NT2/D1 (cell line): ENCODE data around the gene UMPS.

Experiments
- DNase-seq: peaks from one replicate; pipeline ENCODE4 v3.0.0-alpha.2; 2011; ENCODE audit warnings: low read depth, low spot score
- H3K27me3 ChIP-seq: 2 replicates; pipeline ENCODE4 v1.6.0; 2011; ENCODE audit warnings: mild to moderate bottlenecking; ENCODE audit not compliant: insufficient read length, insufficient read depth
- H3K36me3 ChIP-seq: 2 replicates; pipeline ENCODE4 v1.6.1; 2011; ENCODE audit warnings: mild to moderate bottlenecking, low read length, mixed read lengths; ENCODE audit not compliant: insufficient read depth, insufficient read length
- H3K4me1 ChIP-seq: 2 replicates; pipeline ENCODE4 v1.5.1; 2011; ENCODE audit not compliant: insufficient read depth, insufficient read length
- H3K4me3 ChIP-seq: 2 replicates; pipeline ENCODE4 v1.5.1; 2011; ENCODE audit warnings: low read depth; ENCODE audit not compliant: insufficient read length
- H3K9ac ChIP-seq: 2 replicates; pipeline ENCODE4 v1.6.0; 2011; ENCODE audit warnings: low read depth; ENCODE audit not compliant: insufficient read length
- H3K9me3 ChIP-seq: 2 replicates; pipeline ENCODE4 v1.5.1; 2011; ENCODE audit warnings: mild to moderate bottlenecking, low read length; ENCODE audit not compliant: insufficient read depth
- SUZ12 ChIP-seq: IDR thresholded peaks from 2 replicates; pipeline ENCODE4 v1.6.1; 2011; ENCODE audit not compliant: insufficient read length, insufficient read depth; ENCODE audit errors: extremely low read depth
- YY1 ChIP-seq: IDR thresholded peaks from 2 replicates; pipeline ENCODE4 v1.6.1; 2011; ENCODE audit not compliant: insufficient read length, insufficient read depth
- ZNF274 ChIP-seq: IDR thresholded peaks from 2 replicates; pipeline ENCODE4 v1.6.1; 2011; ENCODE audit warnings: mild to moderate bottlenecking, low read depth, low read length

The UMPS gene

DNA sequence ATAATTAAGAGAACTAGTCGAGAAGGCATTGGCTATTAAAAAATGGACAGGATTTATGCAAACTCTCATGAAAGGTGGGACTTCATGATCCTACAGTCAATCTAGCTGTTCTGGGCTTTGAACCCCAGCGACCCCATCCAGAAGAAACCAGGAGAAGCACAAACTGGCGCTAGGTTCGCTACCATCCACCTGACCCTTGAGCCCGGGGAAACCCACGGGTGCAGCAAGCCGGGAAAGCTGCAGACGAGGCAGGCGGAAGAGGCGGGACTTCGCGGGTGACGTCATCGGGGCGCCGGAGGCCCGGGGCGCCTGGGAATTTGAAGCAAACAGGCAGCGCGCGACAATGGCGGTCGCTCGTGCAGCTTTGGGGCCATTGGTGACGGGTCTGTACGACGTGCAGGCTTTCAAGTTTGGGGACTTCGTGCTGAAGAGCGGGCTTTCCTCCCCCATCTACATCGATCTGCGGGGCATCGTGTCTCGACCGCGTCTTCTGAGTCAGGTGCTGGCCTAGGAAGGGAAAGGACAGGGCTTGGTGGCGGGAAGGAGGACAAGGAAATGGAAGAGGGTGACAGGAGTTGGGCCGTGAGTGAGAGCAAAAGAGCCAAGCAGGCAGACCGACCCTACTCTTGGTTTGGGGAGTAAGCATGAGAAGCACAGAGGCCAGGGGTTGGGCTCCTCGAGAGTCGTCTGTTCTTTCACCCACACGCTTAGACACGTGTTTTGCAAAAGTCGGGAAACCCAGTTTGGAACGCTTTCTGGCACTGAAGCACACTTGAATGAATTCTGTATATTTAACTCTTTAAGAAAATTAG, at the start of gene UMPS:
UMPS (plus strand) TSS at position 324 of the 812 bp plus-strand sequence; CDS start at position 344, 20 bp downstream.
- TF ChIP-seq YY1 (peak; percentile 68), SUZ12 (no peak), ZNF274 (no peak)
- Histone ChIP-seq H3K4me3 (peak within 1 kb of the TSS; percentile 100), H3K27me3 (no peaks in the 10 kb centered on the region), H3K9ac (peak within 1 kb of the TSS; percentile 100), H3K36me3 (peaks cover 37% of the 10 kb centered on the region), H3K9me3 (no peaks in the 10 kb centered on the region), H3K4me1 (no peaks in the 10 kb centered on the region)
- peak; percentile 65 for DNase-seq

DNA sequence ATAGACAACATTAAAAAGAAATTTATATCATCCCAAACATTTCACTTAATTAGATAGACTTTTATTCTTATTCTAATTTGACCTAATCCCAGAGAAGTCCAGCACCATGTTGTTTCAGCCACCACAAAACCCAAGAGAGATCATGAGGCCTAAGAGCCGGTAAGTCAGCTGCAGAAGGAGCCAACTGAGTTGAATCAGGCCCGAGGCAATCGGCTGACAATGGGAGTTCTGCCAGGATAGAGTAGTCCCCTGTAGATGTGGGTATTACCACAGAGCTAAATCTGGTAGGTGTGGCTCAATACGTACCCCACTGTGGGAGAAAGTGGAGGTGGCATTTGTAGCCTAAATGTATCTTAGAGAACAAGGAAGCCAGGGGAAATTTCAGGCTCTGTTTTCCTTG, 49.7 kb upstream of the UMPS start:
- Histone ChIP-seq H3K9ac (no peak overlapping the region), H3K4me1 (no peaks in the 10 kb centered on the region), H3K9me3 (no peaks in the 10 kb centered on the region), H3K36me3 (no peaks in the 10 kb centered on the region), H3K4me3 (no peak overlapping the region), H3K27me3 (no peaks in the 10 kb centered on the region)
- TF ChIP-seq YY1 (no peak), ZNF274 (no peak), SUZ12 (no peak)
- no peak for DNase-seq

DNA sequence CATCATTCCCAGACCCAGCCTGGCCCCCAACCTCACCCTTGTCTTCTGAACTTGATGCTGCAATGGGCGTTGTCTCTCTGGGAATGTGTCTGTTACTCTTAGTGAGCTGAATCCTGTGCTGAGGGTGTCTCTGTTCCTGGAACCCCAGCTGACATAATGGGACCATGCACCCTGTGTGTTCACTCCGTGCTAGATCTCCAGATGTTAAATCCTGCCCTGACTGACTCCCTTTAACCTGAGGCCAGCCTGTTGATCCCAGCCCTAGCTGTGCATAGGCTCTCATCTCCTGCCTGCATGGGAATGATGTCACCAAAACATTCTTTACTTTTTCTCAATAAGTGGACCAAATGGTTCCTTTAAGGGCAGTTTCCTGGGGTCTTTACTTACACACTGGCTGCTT, 48.0 kb upstream of the UMPS start:
- H3K9ac ChIP-seq, result no peak overlapping the region
- no peaks in the 10 kb centered on the region for H3K36me3 ChIP-seq
- no peaks in the 10 kb centered on the region for H3K27me3 ChIP-seq
- H3K4me3 ChIP-seq, result no peak overlapping the region
- H3K4me1 ChIP-seq, result no peaks in the 10 kb centered on the region
- DNase-seq, result no peak
- no peak for TF ChIP-seq ZNF274
- no peak for TF ChIP-seq SUZ12
- no peak for TF ChIP-seq YY1
- H3K9me3 ChIP-seq, result no peaks in the 10 kb centered on the region

DNA sequence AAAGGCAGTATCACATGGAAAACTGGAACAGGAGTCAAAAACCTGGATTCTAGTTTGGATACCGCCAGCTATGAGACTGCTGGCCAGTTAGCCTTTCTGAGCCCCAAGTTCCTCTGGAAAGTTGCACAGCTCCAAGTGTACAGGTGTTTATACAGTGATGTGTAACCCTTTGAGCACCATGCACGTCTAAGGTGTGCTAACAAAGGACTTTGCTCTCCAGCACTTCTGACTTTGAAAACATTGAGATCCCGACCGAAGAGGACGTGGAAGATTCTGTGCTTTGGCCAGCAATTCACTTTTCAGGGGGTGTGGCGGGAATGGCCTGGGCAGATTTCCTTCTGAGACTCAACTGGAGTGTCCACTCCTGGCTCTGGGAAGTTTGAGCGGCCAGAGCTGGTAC, 45.8 kb upstream of the UMPS start:
- Histone ChIP-seq H3K4me1 (no peaks in the 10 kb centered on the region), H3K4me3 (no peak overlapping the region), H3K36me3 (no peaks in the 10 kb centered on the region), H3K9me3 (no peaks in the 10 kb centered on the region), H3K9ac (no peak overlapping the region), H3K27me3 (no peaks in the 10 kb centered on the region)
- no peak for DNase-seq
- TF ChIP-seq SUZ12, result no peak
- no peak for TF ChIP-seq YY1
- TF ChIP-seq ZNF274, result no peak

DNA sequence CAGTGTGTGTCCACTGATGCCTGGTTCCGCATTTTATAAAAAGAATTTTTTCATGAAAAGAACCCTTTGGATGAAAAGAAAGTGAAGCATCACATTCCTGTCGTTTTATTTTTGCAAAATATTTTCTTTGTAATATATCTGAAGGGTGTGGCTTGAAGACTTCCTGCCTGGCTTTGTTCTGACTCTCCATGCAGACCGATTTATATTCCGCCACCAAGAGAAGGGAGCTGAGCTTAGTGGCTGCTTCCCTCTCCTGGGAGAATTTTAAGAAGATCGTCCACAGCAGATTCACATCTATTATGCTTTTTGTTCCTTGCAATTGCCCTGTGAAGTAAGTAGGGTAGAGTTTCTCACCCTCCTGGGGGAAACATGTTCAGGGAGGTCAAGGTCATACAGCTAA, 45.2 kb upstream of the UMPS start:
- no peaks in the 10 kb centered on the region for H3K4me1 ChIP-seq
- no peaks in the 10 kb centered on the region for H3K9me3 ChIP-seq
- H3K27me3 ChIP-seq, result no peaks in the 10 kb centered on the region
- DNase-seq, result no peak
- no peak overlapping the region for H3K4me3 ChIP-seq
- TF ChIP-seq YY1 (no peak), ZNF274 (no peak), SUZ12 (no peak)
- H3K36me3 ChIP-seq, result no peaks in the 10 kb centered on the region
- H3K9ac ChIP-seq, result no peak overlapping the region

DNA sequence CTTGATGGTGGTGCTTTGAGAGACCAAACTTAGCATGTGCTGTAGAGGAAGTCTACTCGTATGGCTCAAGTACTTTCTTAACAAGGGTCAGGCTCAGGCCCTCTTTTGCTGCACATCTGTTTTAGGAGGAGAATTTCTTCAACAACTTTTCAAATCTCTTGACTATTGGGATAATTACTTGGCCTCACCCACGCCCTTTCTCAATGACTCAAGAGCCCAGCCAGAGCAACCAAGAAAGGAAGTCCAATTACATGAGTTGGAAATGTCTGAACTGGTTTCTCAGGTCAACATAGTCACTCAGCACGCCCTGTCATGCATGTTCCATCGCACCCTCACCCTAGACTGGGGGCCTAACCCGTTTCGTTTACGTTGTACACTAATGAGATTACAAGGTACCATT, 44.8 kb upstream of the UMPS start:
- H3K9me3 ChIP-seq, result no peaks in the 10 kb centered on the region
- H3K4me3 ChIP-seq, result no peak overlapping the region
- no peaks in the 10 kb centered on the region for H3K4me1 ChIP-seq
- H3K9ac ChIP-seq, result no peak overlapping the region
- TF ChIP-seq ZNF274 (no peak), SUZ12 (no peak), YY1 (no peak)
- no peaks in the 10 kb centered on the region for H3K36me3 ChIP-seq
- no peaks in the 10 kb centered on the region for H3K27me3 ChIP-seq
- DNase-seq, result no peak

DNA sequence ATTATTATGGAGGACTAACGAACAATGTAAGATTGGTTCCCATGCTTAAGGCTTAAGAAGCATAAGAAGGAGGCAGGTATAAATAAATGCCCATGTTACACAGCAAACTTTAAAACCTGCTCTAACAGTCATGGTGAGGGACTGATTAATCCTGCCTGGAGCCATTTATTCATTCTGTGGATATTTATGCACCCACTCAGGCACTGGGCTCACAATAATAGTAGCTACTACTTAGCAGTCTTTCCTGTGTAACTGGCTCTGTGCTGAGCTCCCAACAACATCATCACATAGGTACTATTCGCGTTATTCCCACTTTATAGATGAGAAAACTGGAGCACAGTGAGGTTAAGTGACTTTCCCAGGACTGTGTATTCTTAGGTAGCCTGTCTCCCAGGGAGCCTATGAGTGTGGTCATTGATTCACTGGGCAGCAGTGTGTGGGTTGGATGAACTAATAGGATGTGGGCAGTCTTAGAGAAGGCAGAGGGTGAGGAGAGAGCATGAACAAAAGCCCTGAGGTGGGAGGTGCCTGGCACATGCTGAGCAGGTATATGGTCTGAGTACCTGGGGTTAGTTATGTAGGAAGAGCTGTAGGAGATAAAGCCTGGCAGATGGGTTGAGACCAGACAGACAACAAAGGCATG, 44.1 kb upstream of the UMPS start:
- no peaks in the 10 kb centered on the region for H3K27me3 ChIP-seq
- H3K4me3 ChIP-seq, result no peak overlapping the region
- H3K9ac ChIP-seq, result no peak overlapping the region
- TF ChIP-seq YY1 (no peak), SUZ12 (no peak), ZNF274 (no peak)
- H3K4me1 ChIP-seq, result no peaks in the 10 kb centered on the region
- H3K36me3 ChIP-seq, result no peaks in the 10 kb centered on the region
- no peak for DNase-seq
- no peaks in the 10 kb centered on the region for H3K9me3 ChIP-seq
